NT2/D1 (cell line): ENCODE results near the gene GPR135.

Source experiments
- DNase-seq: peaks from one replicate; pipeline ENCODE4 v3.0.0-alpha.2; 2011; ENCODE audit warnings: low read depth, low spot score
- H3K27me3 ChIP-seq: 2 replicates; pipeline ENCODE4 v1.6.0; 2011; ENCODE audit warnings: mild to moderate bottlenecking; ENCODE audit not compliant: insufficient read length, insufficient read depth
- H3K36me3 ChIP-seq: 2 replicates; pipeline ENCODE4 v1.6.1; 2011; ENCODE audit warnings: mild to moderate bottlenecking, low read length, mixed read lengths; ENCODE audit not compliant: insufficient read depth, insufficient read length
- H3K4me1 ChIP-seq: 2 replicates; pipeline ENCODE4 v1.5.1; 2011; ENCODE audit not compliant: insufficient read depth, insufficient read length
- H3K4me3 ChIP-seq: 2 replicates; pipeline ENCODE4 v1.5.1; 2011; ENCODE audit warnings: low read depth; ENCODE audit not compliant: insufficient read length
- H3K9ac ChIP-seq: 2 replicates; pipeline ENCODE4 v1.6.0; 2011; ENCODE audit warnings: low read depth; ENCODE audit not compliant: insufficient read length
- H3K9me3 ChIP-seq: 2 replicates; pipeline ENCODE4 v1.5.1; 2011; ENCODE audit warnings: mild to moderate bottlenecking, low read length; ENCODE audit not compliant: insufficient read depth
- SUZ12 ChIP-seq: IDR thresholded peaks from 2 replicates; pipeline ENCODE4 v1.6.1; 2011; ENCODE audit not compliant: insufficient read length, insufficient read depth; ENCODE audit errors: extremely low read depth
- YY1 ChIP-seq: IDR thresholded peaks from 2 replicates; pipeline ENCODE4 v1.6.1; 2011; ENCODE audit not compliant: insufficient read length, insufficient read depth
- ZNF274 ChIP-seq: IDR thresholded peaks from 2 replicates; pipeline ENCODE4 v1.6.1; 2011; ENCODE audit warnings: mild to moderate bottlenecking, low read depth, low read length

GPR135 gene

DNA sequence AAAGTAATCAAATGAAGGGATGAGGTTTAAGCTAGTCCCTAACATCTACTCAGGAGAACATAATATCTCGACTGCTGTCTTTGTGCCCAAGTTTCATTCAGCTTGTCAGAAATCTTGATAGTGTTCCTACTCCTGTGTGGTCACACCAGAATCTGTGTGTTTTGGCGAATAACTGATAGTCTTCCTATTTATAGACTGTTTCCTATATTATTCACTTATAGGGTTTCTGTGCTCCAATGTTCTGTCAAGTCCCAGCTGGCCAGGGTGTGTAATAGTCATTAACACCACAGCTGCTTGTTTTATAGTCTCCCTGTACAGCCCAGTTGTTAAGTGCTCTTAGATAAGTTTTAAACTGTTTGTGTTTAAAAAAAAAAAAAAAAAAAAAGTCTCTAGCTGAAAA, 45.9 kb downstream of the GPR135 start:
- DNase-seq = no peak
- Histone ChIP-seq H3K27me3 (no peaks in the 10 kb centered on the region), H3K36me3 (no peaks in the 10 kb centered on the region), H3K9me3 (no peaks in the 10 kb centered on the region), H3K4me1 (no peaks in the 10 kb centered on the region), H3K4me3 (no peak overlapping the region), H3K9ac (no peak overlapping the region)
- TF ChIP-seq ZNF274 (no peak), SUZ12 (no peak), YY1 (no peak)

DNA sequence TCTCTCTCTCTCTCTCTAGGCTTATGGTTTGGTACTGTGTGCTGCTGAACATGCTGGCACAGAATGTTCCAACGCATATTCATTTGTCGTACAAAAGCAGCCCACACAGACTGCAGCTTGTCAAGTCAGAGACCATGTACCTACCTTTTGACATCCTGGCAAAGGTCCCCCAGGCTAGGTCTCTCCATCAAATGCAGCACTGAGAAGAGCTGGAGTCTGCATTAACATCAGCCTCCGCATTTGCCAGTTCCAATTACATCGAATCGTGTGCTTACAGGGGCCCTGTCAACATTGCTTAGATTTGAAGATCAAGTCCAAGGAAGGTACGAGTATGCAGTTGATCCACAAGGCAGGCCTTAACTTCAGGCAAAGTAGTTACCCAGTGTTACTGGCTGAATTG, 47.9 kb downstream of the GPR135 start:
- no peak for TF ChIP-seq SUZ12
- no peak for TF ChIP-seq ZNF274
- no peak for TF ChIP-seq YY1
- Histone ChIP-seq H3K9me3 (no peaks in the 10 kb centered on the region), H3K4me1 (no peaks in the 10 kb centered on the region), H3K36me3 (no peaks in the 10 kb centered on the region), H3K9ac (no peak overlapping the region), H3K27me3 (no peaks in the 10 kb centered on the region), H3K4me3 (no peak overlapping the region)
- DNase-seq = no peak

DNA sequence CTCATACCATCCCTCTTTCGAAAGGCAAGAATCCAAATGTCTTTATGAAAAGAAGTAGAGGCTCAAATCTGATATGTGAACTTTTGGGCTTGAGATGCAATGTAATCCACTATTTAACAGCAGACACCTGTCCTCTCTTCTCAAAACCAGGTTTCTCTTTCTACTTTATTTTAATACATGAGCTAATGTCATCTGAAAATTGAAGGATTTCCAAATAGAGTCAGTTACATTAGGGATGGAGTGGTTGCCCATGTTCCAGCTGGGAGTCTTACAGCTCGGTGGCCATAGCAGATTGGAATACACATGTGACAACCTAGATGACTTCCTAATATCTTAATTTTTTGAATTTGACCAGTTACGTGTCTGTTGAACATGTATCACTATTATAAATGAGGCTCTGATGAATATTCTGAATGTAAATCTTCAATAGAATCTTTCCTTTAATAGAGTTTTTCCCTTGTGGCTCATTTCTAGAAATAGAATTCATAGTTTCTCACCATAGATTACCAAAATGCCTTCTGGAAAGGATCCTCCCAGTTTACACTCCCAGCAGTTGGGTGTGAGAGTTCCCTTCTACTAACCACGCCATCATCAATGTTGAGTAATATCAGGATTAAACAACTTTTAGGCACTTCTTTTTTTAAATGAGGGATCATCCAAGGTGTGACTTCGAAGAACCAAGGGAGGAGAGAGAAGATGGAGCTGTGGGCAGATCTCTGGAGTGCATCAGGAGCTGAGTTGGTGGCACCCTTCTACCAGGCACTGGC, 49.2 kb downstream of the GPR135 start:
- Histone ChIP-seq H3K27me3 (no peaks in the 10 kb centered on the region), H3K9me3 (no peaks in the 10 kb centered on the region), H3K4me1 (no peaks in the 10 kb centered on the region), H3K9ac (no peak overlapping the region), H3K36me3 (no peaks in the 10 kb centered on the region), H3K4me3 (no peak overlapping the region)
- TF ChIP-seq YY1 (no peak), ZNF274 (no peak), SUZ12 (no peak)
- no peak for DNase-seq
